Measurements from ENCODE around the gene TCAP. TPM values are rescaled to one million over a fixed set of nuclear protein-coding genes. Genes with fewer than 3 reads are reported as not detected.

The TCAP gene
- total RNA-seq, 1 donor, result not detected

DNA sequence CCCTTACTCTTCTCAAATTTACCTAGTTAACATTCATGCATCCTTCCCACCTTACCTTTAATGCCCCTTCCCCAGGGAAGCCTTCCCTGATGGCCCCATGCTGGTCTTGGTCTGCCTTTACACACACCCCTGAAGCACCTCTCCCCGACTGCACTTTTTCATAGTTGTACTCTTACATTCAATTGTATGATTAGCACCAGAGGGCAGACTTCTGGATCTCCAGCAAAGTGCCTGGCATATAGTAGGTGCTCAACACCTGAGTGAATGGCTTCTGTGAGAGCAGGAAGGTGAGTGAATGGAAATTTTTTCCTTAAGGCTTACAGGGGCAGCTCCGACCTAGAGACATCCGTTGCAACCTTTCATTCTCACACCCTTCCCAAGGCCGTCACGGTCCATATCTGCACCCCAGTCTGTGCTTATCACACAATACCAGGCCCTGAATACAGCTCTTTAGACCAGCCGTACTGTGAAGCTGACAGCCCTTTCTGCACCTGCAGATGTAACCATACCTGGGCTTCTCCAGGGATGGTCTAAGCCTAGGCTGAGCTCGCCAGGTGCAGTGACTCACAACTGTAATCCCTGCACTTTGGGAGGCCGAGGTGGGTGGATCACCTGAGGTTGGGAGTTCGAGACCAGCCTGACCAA lies 18.3 kb downstream of the TCAP start:
- H3K4me3 ChIP-seq (ENCODE audit: low read depth, low read length), result no peak overlapping the region
- no peak for DNase-seq (ENCODE audit: low read depth)
- TF ChIP-seq, protein P1, sequence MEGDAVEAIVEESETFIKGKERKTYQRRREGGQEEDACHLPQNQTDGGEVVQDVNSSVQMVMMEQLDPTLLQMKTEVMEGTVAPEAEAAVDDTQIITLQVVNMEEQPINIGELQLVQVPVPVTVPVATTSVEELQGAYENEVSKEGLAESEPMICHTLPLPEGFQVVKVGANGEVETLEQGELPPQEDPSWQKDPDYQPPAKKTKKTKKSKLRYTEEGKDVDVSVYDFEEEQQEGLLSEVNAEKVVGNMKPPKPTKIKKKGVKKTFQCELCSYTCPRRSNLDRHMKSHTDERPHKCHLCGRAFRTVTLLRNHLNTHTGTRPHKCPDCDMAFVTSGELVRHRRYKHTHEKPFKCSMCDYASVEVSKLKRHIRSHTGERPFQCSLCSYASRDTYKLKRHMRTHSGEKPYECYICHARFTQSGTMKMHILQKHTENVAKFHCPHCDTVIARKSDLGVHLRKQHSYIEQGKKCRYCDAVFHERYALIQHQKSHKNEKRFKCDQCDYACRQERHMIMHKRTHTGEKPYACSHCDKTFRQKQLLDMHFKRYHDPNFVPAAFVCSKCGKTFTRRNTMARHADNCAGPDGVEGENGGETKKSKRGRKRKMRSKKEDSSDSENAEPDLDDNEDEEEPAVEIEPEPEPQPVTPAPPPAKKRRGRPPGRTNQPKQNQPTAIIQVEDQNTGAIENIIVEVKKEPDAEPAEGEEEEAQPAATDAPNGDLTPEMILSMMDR (IDR thresholded peaks at IDR 0.05; ENCODE audit: insufficient read depth, low read depth, low read length), result no peak

- TF ChIP-seq, protein P1 (IDR thresholded peaks at IDR 0.05; ENCODE audit: insufficient read depth, low read depth, low read length), result no peak
- H3K4me3 ChIP-seq (ENCODE audit: low read depth, low read length), result no peak overlapping the region
- no peak for DNase-seq (ENCODE audit: low read depth)
These were observed 19.4 kb downstream of the TCAP start for GRCh38 chr17:39684369-39685192.

GRCh38 chr17:39687101-39687545 lies 22.0 kb downstream of the TCAP start:
- TF ChIP-seq, protein P1 (IDR thresholded peaks at IDR 0.05; ENCODE audit: insufficient read depth, low read depth, low read length), result no peak
- H3K4me3 ChIP-seq (ENCODE audit: low read depth, low read length), result peak overlapping the region; percentile 87
- DNase-seq (ENCODE audit: low read depth), result no peak

GRCh38 chr17:39687546-39688474 lies 22.7 kb downstream of the TCAP start, which contains the start of gene PGAP3:
PGAP3 (minus strand) TSS chr17:39688057; CDS start chr17:39688014, 43 bp downstream.
- H3K4me3 ChIP-seq (ENCODE audit: low read depth, low read length), result peak within 1 kb of the TSS; percentile 87
- peak; percentile 89 for DNase-seq (ENCODE audit: low read depth)
- TF ChIP-seq, protein P1 (IDR thresholded peaks at IDR 0.05; ENCODE audit: insufficient read depth, low read depth, low read length), result no peak

DNA sequence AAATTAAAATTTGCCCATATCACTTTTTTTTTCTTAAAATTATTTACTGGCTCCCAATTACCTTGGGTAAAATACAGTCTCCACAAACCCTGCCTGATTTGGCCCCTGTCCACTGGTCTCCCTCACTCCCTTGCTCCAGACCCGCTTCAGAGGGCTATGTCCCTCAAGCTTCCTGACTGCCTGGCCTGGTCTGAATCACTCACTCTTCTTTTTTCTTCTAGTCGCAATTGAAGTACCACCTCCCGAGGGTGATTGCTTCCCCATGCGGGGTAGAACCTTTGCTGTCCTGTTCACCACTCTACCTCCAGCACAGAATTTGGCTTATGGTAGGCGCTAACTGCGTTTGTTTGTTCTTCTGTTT lies 23.3 kb downstream of the TCAP start:
- H3K4me3 ChIP-seq (ENCODE audit: low read depth, low read length), result peak overlapping the region; percentile 87
- no peak for DNase-seq (ENCODE audit: low read depth)
- TF ChIP-seq, protein P1 (IDR thresholded peaks at IDR 0.05; ENCODE audit: insufficient read depth, low read depth, low read length), result no peak

DNA sequence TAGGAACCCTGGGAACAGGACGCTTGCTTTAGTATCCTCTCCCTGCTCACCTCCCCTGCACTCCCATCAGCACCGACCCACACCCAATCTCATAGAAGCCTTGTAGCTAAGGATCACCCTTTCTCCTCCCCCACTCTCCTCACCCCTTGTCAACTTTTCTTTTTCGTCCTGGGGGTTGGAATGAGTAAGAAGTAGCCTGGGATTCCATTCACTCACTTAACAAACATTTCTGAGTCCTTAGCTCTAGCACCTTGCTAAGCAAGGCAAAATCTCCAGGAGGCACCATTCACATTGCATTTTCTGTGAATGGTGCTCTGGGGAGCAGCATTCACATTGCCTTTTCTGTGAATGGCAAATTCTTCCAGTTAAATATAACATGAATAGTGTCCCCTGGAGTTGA lies 23.8 kb downstream of the TCAP start:
- peak overlapping the region; percentile 87 for H3K4me3 ChIP-seq (ENCODE audit: low read depth, low read length)
- no peak for DNase-seq (ENCODE audit: low read depth)
- TF ChIP-seq, protein P1 (IDR thresholded peaks at IDR 0.05; ENCODE audit: insufficient read depth, low read depth, low read length), result no peak
